B cell (primary cell): ENCODE measurements around the gene SP6. TPM values are rescaled to one million over a fixed set of nuclear protein-coding genes. Genes with fewer than 3 reads are reported as not detected.

Experiments
- ATAC-seq: fragments of 200-7000 bp; cut with Tn5 transposase; one replicate; pipeline ENCODE4 v1.10.0; 2021; ENCODE audit warnings: low read depth, mild to moderate bottlenecking, moderate number of reproducible peaks, moderate library complexity
- CTCF ChIA-PET: fragments of 350-600 bp; sonication (Branson Sonifier 250); formaldehyde crosslinking; loops from one replicate; lab custom pipeline; 2021; ENCODE audit warnings: antibody characterized with exemption, inconsistent platforms; lab: Charles Lee
- POLR2A ChIA-PET: fragments of 350-600 bp; sonication (Branson Sonifier 250); formaldehyde crosslinking; loops from one replicate; lab custom pipeline; 2021; ENCODE audit warnings: antibody characterized with exemption; lab: Charles Lee
- DNase-seq: peaks from one replicate; pipeline ENCODE4 v3.0.0; 2013
- H2AFZ ChIP-seq: 2 replicates; pipeline ENCODE4 v1.6.1; 2012; ENCODE audit warnings: mild to moderate bottlenecking, low read depth, low read length; ENCODE audit not compliant: insufficient read depth, poor library complexity, severe bottlenecking
- H3K27ac ChIP-seq, 2 donors: 1 replicate in 1 of 2; 2 replicates in 1 of 2; pipeline ENCODE4 v1.5.1; 2012 to 2013; ENCODE audit warnings: low read length in 2 of 2, mild to moderate bottlenecking in 2 of 2, moderate library complexity in 1 of 2
- H3K27me3 ChIP-seq, 4 experiments: fragments of 200-600 bp in 1 of 4; sonication (generic) in 1 of 4; replicated peaks in 1 of 4; 1 replicate in 2 of 4; 2 replicates in 2 of 4; pipeline versions ENCODE4 v1.6.1 to v1.7.0; 2013 to 2016; ENCODE audit warnings: low read length in 3 of 4, mild to moderate bottlenecking in 2 of 4, mixed read lengths in 1 of 4, moderate library complexity in 1 of 4; ENCODE audit not compliant: insufficient read depth in 4 of 4, control insufficient read depth in 3 of 4; ENCODE audit errors: control extremely low read depth in 1 of 4
- H3K36me3 ChIP-seq, 2 experiments: replicated peaks in 1 of 2; 1 replicate in 1 of 2; 2 replicates in 1 of 2; pipeline versions ENCODE4 v1.6.1 to v1.7.1; 2013; ENCODE audit warnings: low read length in 1 of 2; ENCODE audit not compliant: insufficient read depth in 2 of 2, control insufficient read depth in 1 of 2; ENCODE audit errors: control extremely low read depth in 1 of 2, extremely low read depth in 1 of 2
- H3K4me1 ChIP-seq, 2 donors: fragments of 200-600 bp in 1 of 2; sonication (generic) in 1 of 2; 1 replicate in 1 of 2; 2 replicates in 1 of 2; pipeline versions ENCODE4 v1.5.1 to v1.6.1; 2013 to 2017; ENCODE audit warnings: low read length in 2 of 2; ENCODE audit not compliant: control insufficient read depth in 2 of 2, insufficient read depth in 2 of 2
- H3K4me2 ChIP-seq: replicated peaks from 2 replicates; pipeline ENCODE3; 2012; ENCODE audit warnings: mild to moderate bottlenecking, low read depth, low read length; ENCODE audit not compliant: poor library complexity, severe bottlenecking
- H3K4me3 ChIP-seq, 5 experiments: fragments of 200-600 bp in 1 of 5; sonication (generic) in 1 of 5; 1 replicate in 3 of 5; 2 replicates in 2 of 5; pipeline versions ENCODE4 v1.5.1 to v1.7.0; 2011 to 2016; ENCODE audit warnings: low read length in 4 of 5, mild to moderate bottlenecking in 4 of 5, low read depth in 2 of 5, control low read depth in 1 of 5, moderate library complexity in 1 of 5; ENCODE audit not compliant: insufficient read depth in 1 of 5; ENCODE audit errors: control extremely low read depth in 1 of 5, extremely low read depth in 1 of 5
- H3K79me2 ChIP-seq: fragments of 200-600 bp; sonication (generic); one replicate; pipeline ENCODE4 v1.6.0; 2016; ENCODE audit warnings: low read length; ENCODE audit not compliant: control insufficient read depth, insufficient read depth
- H3K9ac ChIP-seq: fragments of 200-600 bp; sonication (generic); 2 replicates; pipeline ENCODE4 v1.6.1; 2017; ENCODE audit warnings: mild to moderate bottlenecking, low read length, moderate library complexity
- H3K9me3 ChIP-seq, 3 donors: one replicate each; pipeline versions ENCODE4 v1.6.1 to v1.7.1; 2013; ENCODE audit warnings: low read length in 2 of 3; ENCODE audit not compliant: control insufficient read depth in 2 of 3, insufficient read depth in 1 of 3; ENCODE audit errors: control extremely low read depth in 1 of 3
- H4K20me1 ChIP-seq: 2 replicates; pipeline ENCODE4 v1.6.0; 2012; ENCODE audit warnings: mild to moderate bottlenecking, low read length; ENCODE audit not compliant: insufficient read depth, control insufficient read depth, poor library complexity, severe bottlenecking
- H3K27ac Mint-ChIP-seq: one replicate; pipeline ENCODE4 v1.8.0; 2021; ENCODE audit warnings: mixed read lengths
- H3K27me3 Mint-ChIP-seq: one replicate; pipeline ENCODE4 v1.8.0; 2021; ENCODE audit warnings: mixed read lengths
- H3K4me1 Mint-ChIP-seq: one replicate; pipeline ENCODE4 v1.8.0; 2021; ENCODE audit warnings: mixed read lengths
- H3K4me3 Mint-ChIP-seq: one replicate; pipeline ENCODE4 v1.8.0; 2021; ENCODE audit warnings: mixed read lengths
- H3K9me3 Mint-ChIP-seq: one replicate; pipeline ENCODE4 v1.8.0; 2022; ENCODE audit warnings: mixed read lengths; ENCODE audit not compliant: insufficient read depth
- CTCF ChIP-seq: fragments of 200-600 bp; IDR thresholded peaks from one replicate; pipeline ENCODE4 v1.8.0; 2022; ENCODE audit warnings: antibody characterized with exemption, mild to moderate bottlenecking
- EZH2 ChIP-seq: IDR thresholded peaks from 2 replicates; pipeline ENCODE4 v1.6.1; 2012; ENCODE audit warnings: borderline replicate concordance, low read depth, mild to moderate bottlenecking, moderate library complexity, low read length; ENCODE audit not compliant: insufficient read depth, poor library complexity, severe bottlenecking
- WGBS: methylation state at CpG from one replicate; pipeline ENCODE4 v1.1.5; 2013; ENCODE audit warnings: missing lambda C conversion rate; ENCODE audit not compliant: insufficient coverage; 5-methylcytosine and 5-hydroxymethylcytosine counted together
- intact Hi-C: fragments of 100-400 bp; cut with micrococcal nuclease; formaldehyde crosslinking; loops from one replicate; pipeline ENCODE4 v1.10.0; 2022
- polyA plus RNA-seq: library from polyadenylated mRNA; depleted of rRNA; stranded (reverse); fragments of >200 nt; gene quantifications from 2 replicates; pipeline ENCODE4 v1.2.3, GENCODE V29; 2012
- total RNA-seq, 2 donors: library from RNA; stranded (reverse); fragments of 120-200 nt in 1 of 2; gene quantifications; 1 replicate in 1 of 2; 2 replicates in 1 of 2; pipeline versions ENCODE4 v1.2.3 to v1.2.4, GENCODE V29; 2013 to 2022

The SP6 gene
- total and polyA plus RNA-seq, 2 donors (not counting 1 experiment from before 2014, with no cell fraction given): 0.04 TPM; not detected in 1

DNA sequence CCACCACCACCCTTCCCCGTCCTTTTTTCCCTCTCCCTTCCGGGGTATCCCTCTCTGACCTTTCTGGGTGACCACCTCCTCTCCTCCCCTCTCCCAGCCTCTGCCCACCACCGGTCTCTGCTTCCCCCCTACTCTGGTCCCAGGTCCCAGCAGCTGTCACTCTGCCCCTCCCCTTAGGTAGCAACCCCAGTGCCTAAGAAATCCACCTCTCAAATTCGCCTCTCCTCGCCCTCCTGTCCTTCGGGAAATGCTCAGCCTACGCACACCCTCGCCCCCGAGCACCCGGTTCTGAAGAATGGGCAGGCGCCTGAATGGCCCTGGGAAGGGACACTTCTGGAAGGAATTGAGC lies 775 bp upstream of the SP6 start:
- H3K4me3 ChIP-seq: peak overlapping the region in 1 of 5 experiments; percentile 29
- H3K27ac ChIP-seq: no peak overlapping the region
- H3K9ac ChIP-seq: peak overlapping the region; percentile 31
- peaks cover 0 to 87% (median 55%) of the 10 kb centered on the region in 4 experiments for H3K27me3 ChIP-seq
- no peak overlapping the region for H2AFZ ChIP-seq
- H3K79me2 ChIP-seq: no peaks in the 10 kb centered on the region
- peaks cover 36 to 40% of the 10 kb centered on the region in 2 donors for H3K4me1 ChIP-seq
- no peaks in the 10 kb centered on the region for H3K36me3 ChIP-seq
- ATAC-seq (no peak), DNase-seq (peak; percentile 29)
- POLR2A ChIA-PET: interaction anchor here (2.4 kb wide), 1 partner anchor 44 kb away, joined by 8 read pairs; the partner anchor contains the start of gene SP2
- peak overlapping the region; percentile 48 for H3K4me2 ChIP-seq
- H3K27me3 Mint-ChIP-seq: peaks cover 79% of the 10 kb centered on the region
- peaks cover 24% of the 10 kb centered on the region for H3K4me1 Mint-ChIP-seq
- no peak overlapping the region for H3K27ac Mint-ChIP-seq
- 8% methylated on average over 6 of the region's 11 CpGs for WGBS
- no peaks in the 10 kb centered on the region for H4K20me1 ChIP-seq
- H3K9me3 ChIP-seq: peaks cover 0 to 13% (median 0%) of the 10 kb centered on the region in 3 donors
- no peak for TF ChIP-seq CTCF
- TF ChIP-seq EZH2: no peak
- no peaks in the 10 kb centered on the region for H3K9me3 Mint-ChIP-seq
- CTCF ChIA-PET: interaction anchor here (0.7 to 19.9 kb wide), 2 partner anchors 11 to 37 kb away, joined by 3 to 436 read pairs; partner anchors contain the start of genes SCRN2 and SP2
- intact Hi-C loops: no loop called here
- peak overlapping the region; percentile 46 for H3K4me3 Mint-ChIP-seq

DNA sequence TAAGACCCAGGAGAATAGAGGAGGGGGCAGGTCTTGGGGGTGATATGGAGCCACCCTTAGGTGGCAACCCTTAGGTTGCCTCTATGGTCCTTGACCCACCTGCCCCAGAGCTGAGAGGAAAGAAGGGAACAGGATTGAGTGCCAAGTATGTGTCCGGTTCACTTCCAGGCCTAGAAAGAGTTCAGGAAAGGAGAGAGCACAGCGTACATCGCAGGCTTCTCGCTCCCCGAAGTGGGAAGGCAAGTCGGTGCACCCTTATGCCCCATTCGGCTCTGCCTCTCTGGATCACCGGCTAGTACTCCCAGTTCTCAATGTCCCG lies 631 bp downstream of the SP6 start:
- no peak overlapping the region for H3K27ac ChIP-seq
- no peaks in the 10 kb centered on the region for H3K9me3 Mint-ChIP-seq
- H3K4me3 ChIP-seq: peak overlapping the region in 1 of 5 experiments; percentile 44
- H3K27me3 Mint-ChIP-seq: peaks cover 79% of the 10 kb centered on the region
- peaks cover 0 to 13% (median 0%) of the 10 kb centered on the region in 3 donors for H3K9me3 ChIP-seq
- peak overlapping the region; percentile 66 for H2AFZ ChIP-seq
- no peaks in the 10 kb centered on the region for H3K36me3 ChIP-seq
- H3K4me2 ChIP-seq: peak overlapping the region; percentile 89
- no peaks in the 10 kb centered on the region for H3K79me2 ChIP-seq
- WGBS: 85% methylated on average over 9 of the region's 9 CpGs
- H3K4me1 Mint-ChIP-seq: peaks cover 25% of the 10 kb centered on the region
- peak overlapping the region; percentile 47 for H3K9ac ChIP-seq
- no peaks in the 10 kb centered on the region for H4K20me1 ChIP-seq
- H3K27me3 ChIP-seq: peaks cover 0 to 93% (median 62%) of the 10 kb centered on the region in 4 experiments
- TF ChIP-seq EZH2 (no peak), CTCF (no peak)
- DNase-seq (no peak), ATAC-seq (no peak)
- intact Hi-C loops: no loop called here
- no peak overlapping the region for H3K27ac Mint-ChIP-seq
- H3K4me1 ChIP-seq: peaks cover 36 to 48% of the 10 kb centered on the region in 2 donors
- ChIA-PET CTCF (interaction anchor here (2.1 to 19.9 kb wide), 3 partner anchors 9 to 128 kb away, joined by 5 to 436 read pairs (median 8); partner anchors contain the start of genes SCRN2 and SP2), POLR2A (interaction anchor here (0.5 to 2.4 kb wide), 2 partner anchors 45 to 526 kb away, joined by 7 to 8 read pairs; partner anchors contain the start of gene SP2)
- H3K4me3 Mint-ChIP-seq: peak overlapping the region; percentile 67
